ENCODE measurements around the gene CXCL10.
"Not testable (repeated sequence)": the region's sequence is repeated elsewhere in the genome, so short reads cannot be mapped to it uniquely, and the experiment has no call there.

The CXCL10 gene

DNA sequence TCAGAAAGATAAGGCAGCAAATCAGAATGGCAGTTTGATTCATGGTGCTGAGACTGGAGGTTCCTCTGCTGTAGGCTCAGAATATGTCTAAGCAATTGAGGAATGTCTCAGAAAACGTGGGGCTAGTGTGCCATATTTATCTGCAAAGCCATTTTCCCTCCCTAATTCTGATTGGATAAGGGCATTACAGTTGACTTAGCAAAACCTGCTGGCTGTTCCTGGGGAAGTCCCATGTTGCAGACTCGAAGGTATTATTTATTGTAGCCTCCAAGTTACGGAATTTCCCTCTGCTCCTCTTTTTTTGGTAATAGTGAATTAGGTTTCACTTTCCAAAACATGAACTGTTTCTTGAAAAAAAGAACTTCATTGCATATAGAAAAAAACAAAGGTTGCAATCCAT lies at the start of gene CXCL10:
TSS of gene CXCL10 (minus strand) at position 109 of the 400 bp plus-strand sequence. CDS start at position 43, 66 bp downstream.
- DNase-seq (ENCODE audit: low read depth, low spot score): peak; percentile 17

DNA sequence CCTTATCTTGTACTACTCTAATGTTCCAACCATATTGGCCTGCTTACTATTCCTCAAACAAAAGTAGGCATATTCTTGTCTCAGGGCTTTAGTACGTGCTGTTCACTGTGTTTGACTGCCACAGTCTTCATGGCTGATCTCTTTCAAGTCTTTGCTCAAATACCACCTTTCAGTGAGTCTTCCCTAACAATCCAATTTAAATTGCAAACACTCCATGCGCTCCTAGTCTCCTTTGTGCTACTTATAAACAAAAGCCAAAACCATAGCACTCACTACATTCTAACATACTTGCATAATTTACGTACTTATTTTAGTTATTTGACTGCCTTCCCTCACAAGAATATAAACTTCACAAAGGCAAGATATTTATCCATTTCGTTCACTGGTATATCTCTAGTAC lies 49.5 kb upstream of the CXCL10 start:
- no peak for DNase-seq (ENCODE audit: low read depth, low spot score)

DNA sequence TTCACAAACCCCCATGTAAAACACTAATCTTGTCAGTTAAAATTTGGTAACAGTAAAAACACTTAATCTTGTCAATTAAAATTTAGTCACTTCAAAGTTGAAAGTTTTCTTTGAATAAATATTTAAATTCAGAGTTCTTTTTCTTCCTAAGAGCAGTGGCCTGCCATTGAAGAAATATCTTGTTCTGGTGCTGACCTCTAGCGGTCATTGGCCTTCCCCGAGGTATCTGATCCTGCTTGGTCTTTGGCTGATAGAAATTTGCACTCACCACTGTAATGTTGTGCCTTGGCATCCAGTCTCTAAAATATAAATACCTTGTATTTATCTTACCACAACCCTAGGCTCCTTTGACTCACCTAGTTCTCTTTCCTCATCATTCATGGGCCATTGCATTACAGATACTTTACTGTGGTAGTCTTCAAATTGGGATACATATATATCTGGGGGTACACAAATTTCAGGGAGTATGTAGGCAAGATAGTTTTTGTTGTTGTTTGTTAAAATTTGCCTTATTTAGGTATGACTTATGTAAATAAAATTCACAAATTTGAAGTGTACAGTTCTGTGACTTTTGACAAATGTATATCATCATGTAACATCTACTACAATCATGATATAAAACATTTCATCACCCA lies 44.5 kb upstream of the CXCL10 start:
- DNase-seq (ENCODE audit: low read depth, low spot score): peak; percentile 84

DNA sequence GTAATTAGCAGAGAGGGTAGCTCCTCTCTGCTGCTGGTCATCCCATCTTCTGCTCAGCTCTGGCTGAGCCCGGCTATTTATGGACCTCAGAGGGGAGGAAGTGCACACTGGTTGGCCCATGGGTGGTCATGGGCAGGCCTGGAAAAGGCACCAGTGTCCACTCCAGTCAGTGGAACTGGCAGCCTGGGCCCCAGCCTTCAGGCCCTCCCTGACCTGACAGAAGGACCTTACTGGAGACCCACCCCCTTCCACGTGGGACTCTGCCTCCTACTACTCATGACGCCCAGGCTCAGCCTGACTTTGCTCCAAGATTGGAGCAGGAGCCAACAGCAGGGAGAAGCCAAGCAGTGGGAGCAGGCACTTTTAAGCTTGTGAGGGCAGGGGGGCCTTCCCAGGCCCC lies 43.2 kb upstream of the CXCL10 start:
- no peak for DNase-seq (ENCODE audit: low read depth, low spot score)

DNA sequence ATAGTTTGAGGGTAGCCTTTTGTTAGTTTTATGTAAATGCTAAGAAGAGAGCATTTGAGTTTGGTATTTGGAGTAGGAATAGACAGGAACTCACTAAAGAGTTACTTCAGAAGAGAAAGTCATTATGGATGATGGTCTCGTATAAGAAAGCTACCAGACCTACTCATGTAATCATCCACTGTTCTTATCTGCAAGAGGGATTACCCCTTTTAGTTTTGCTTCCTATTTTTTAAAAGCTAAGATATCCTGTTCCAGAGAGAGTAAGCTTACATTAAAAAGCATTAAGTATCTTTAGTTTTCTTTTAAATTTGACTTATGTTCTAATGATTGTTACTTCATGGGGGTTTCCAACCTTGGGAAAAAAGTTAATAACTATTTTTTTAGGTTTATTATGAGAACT lies 38.7 kb upstream of the CXCL10 start:
- DNase-seq (ENCODE audit: low read depth, low spot score): no peak

DNA sequence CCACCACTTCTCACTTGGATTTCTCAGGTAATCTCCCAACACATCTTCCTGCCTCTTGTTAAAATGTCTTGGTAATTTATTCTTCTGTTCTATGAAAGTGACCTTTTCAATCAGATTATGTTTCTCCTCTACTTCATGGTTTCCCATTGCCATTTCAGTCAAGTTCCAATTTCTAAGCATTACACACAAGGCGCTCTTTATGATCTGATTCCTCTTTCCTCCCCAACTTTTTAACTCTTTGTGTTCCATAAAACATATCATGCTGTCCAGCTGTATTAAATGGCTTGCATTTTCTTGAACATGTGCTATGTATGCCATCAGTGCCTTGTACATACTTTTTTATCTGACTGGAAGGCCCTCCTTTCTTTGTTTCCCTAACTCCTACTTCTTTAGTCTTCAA lies 38.1 kb upstream of the CXCL10 start:
- no peak for DNase-seq (ENCODE audit: low read depth, low spot score)

DNA sequence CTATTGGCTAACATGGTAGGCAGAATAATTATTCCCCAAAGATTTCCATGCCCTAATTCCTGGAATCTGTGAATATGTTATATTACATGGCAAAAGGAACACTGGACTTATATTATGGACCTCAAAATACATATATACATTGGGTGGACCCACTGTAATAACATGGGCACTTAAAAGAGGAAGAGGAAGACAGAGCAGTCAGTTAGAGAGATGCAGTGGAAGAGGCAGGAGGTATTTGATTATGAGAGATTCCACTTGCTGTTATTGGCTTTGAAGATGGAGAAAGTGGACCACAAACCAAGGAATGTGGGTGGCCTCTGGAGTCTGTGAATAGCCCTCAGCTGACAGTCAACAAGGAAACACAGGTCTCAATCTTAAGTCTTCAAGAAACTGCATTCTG lies 37.2 kb upstream of the CXCL10 start:
- DNase-seq (ENCODE audit: low read depth, low spot score): no peak

DNA sequence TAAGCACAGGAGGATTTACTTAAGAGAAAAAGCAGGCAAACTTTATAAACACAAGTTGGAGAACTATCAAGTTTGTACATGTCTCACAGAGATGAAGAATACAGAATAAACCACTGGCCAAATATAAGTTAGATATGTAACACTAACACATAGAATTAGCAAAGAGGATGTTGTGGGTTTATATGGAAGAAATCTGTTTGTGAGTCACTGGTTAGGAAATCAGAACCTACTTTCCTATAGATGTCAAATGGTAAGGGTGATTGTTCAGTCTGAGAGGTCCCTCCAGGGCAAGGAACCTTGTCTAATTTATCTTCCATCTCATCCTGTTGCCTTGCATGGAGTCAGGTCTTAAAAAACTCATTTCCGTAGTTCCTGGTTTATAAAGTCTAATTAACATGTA lies 36.5 kb upstream of the CXCL10 start:
- DNase-seq (ENCODE audit: low read depth, low spot score): no peak

DNA sequence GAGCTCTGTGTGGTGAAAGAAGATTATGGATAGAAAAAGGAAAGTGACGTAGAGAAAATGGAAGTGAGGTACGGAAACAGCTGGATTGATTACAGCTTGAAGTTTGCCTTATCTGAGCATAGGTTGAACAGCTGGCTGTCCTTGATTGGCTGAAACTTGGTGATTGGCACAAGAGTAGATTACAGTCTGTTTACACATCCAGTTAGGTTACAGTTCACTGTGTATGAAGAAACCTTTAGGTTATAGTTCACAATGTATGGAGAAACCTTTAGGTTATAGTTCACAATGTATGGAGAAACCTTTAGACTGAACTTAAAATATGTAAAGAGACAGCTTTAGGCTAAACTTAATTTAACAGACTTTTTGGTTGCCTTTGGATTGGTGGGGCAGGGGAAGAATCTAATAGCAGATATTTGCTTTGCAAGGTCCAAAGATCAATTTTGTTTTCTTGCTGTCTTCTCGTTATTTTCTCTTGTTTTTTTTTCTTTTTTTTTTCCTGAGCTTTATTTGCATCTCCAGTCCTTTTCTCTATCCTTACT lies 35.7 kb upstream of the CXCL10 start:
- DNase-seq (ENCODE audit: low read depth, low spot score): no peak

DNA sequence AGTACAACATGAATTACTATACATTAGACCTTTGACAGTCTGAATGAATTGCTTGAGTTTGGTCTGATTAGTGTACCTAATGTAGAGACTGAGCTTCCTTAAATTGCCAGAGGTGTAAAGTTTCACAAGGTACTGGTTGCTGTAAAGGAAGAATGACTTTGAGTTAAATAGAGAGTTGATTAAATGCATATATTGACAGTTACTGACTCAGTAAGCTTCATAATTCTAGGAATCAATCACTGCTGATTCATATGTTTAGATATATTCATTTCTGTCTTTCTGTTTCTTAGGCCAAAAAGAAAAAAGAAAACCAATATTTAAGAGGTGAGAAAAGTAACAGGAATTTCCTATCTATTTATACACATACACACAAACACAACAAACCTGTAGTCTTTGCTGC lies 35.0 kb upstream of the CXCL10 start:
- no peak for DNase-seq (ENCODE audit: low read depth, low spot score)

DNA sequence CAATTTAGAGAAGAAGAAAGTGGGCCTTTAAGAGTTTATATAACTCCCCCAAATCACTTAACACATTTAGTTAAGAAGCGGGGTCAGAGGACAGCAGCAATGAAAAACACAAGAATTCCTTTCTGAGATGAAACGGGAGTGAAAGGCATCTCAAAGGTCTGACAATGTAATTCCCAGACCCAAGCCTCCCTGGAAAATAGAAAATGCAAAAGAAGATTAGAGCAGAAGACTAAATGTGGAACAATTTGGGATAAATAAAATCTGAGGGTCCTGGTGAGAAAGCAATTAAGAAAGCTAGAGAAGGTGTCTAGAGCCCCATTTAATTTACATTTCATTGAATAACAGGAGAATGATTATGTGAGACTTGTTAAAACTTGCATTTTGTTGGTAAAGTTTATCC lies 32.1 kb upstream of the CXCL10 start:
- no peak for DNase-seq (ENCODE audit: low read depth, low spot score)

DNA sequence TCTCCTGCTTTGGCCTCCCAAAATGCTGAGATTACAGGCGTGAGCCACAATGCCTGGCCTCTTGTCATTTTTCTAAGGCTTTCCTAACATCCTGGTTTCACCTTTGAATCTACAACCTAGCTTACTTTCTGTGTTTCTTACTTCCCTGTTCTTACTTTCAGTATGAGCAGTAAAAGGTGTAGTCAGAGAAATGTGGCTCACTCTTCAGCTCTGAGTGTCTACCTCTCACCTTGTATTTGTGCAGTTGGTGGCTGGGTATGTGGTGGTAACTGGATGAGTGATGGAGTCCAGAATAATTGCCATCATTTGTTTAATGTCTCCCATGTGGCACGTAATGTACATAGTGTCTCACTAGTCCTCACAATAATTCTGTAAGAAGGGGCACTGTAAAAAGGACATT lies 31.7 kb upstream of the CXCL10 start:
- DNase-seq (ENCODE audit: low read depth, low spot score): no peak

DNA sequence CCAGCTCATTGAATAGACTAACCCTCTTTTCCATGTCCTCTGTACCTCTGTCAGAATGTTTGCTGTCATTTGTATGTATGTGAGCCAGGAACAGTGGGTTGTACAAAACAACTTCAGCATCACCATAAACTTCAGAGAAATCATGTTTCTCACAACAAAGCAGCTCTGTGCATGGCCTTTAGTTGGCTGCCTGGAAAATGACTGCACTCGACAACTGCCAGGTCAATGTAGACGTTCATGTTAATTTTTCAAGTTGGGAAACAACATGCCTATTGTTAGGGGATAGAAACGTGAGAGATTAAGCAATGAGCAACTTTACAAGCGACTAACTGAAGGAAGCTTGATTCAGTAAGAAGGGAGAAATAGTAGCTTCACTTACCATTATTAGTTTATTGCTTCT lies 30.4 kb upstream of the CXCL10 start:
- no peak for DNase-seq (ENCODE audit: low read depth, low spot score)

DNA sequence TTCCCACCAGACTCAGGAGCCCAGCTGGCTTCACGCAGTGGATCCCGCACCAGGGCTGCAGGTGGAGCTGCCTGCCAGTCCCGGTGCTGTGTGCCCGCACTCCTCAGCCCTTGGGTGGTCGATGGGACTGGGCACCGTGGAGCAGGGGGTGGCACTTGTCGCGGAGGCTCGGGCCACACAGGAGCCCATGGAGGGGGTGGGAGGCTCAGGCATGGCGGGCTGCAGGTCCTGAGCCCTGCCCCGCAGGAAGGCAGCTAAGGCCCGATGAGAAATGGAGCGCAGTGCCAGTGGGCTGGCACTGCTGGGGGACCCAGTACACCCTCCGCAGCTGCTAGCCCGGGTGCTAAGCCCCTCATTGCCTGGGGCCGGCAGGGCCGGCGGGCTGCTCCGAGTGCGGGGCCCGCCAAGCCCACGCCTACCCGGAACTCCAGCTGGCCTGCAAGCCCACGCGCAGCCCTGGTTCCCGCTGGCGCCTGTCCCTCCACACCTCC lies 27.3 kb upstream of the CXCL10 start:
- DNase-seq (ENCODE audit: low read depth, low spot score): not testable (repeated sequence)

DNA sequence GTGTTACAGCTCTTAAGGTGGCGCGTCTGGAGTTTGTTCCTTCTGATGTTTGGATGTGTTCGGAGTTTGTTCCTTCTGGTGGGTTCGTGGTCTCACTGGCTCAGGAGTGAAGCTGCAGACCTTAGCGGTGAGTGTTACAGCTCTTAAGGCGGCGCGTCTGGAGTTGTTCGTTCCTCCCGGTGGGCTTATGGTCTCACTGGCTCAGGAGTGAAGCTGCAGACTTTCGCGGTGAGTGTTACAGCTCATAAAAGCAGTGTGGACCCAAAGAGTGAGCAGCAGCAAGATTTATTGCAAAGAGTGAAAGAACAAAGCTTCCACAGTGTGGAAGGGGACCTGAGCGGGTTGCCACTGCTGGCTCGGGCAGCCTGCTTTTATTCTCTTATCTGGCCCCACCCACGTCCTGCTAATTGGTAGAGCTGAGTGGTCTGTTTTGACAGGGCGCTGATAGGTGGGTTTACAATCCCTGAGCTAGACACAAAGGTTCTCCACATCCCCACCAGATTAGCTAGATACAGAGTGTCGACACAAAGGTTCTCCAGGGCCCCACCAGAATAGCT lies 26.6 kb upstream of the CXCL10 start:
- DNase-seq (ENCODE audit: low read depth, low spot score): not testable (repeated sequence)

DNA sequence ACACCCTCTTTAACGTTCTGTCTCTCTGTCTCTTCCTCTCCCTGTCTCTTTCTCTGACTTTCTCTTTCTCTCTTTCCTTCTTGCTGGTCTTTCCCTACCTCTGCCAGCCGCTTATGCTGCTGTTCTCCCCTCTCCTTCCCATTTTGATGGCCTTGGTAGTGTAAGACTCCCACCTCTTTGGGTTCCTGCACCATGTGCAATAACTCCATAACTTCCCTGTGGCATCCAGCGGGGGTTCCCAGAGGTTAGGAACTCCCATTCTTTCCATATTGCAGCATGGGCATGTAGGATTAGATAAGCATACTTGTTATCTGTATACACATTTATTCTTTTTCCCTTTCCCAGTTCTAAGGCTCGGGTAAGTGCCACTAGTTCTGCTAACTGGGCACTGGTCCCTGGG lies 21.4 kb upstream of the CXCL10 start:
- not testable (repeated sequence) for DNase-seq (ENCODE audit: low read depth, low spot score)

DNA sequence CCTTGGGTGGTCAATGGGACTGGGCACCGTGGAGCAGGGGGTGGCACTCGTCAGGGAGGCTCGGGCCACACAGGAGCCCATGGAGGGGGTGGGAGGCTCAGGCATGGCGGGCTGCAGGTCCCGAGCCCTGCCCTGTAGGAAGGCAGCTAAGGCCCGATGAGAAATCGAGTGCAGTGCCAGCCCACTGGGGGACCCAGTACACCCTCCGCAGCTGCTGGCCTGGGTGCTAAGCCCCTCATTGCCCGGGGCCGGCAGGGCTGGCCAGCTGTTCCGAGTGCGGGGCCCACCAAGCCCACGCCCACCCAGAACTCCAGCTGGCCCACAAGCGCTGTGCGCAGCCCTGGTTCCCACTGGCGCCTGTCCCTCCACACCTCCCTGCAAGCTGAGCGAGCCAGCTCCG lies 20.0 kb upstream of the CXCL10 start:
- DNase-seq (ENCODE audit: low read depth, low spot score): not testable (repeated sequence)

DNA sequence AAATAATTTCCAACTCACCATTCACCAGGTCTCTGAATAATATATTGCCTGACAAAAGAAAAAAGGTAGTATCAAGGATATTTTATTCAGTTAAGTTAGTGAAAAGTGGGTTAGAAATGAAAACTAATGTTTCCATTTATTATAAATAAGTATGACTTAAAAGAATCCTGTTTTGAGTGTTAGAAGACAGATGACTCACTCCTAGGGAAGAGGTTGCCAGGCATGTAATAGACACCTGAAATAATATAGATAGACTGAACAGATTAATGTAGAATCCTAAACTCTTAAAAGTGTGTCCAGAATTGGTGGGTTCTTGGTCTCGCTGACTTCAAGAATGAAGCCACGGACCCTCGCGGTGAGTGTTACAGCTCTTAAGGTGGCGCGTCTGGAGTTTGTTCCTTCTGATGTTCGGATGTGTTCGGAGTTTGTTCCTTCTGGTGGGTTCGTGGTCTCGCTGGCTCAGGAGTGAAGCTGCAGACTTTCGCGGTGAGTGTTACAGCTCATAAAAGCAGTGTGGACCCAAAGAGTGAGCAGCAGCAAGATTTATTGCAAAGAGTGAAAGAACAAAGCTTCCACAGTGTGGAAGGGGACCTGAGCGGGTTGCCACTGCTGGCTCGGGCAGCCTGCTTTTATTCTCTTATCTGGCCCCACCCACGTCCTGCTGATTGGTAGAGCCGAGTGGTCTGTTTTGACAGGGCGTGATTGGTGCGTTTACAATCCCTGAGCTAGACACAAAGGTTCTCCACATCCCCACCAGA lies 19.1 kb upstream of the CXCL10 start:
- not testable (repeated sequence) for DNase-seq (ENCODE audit: low read depth, low spot score)

DNA sequence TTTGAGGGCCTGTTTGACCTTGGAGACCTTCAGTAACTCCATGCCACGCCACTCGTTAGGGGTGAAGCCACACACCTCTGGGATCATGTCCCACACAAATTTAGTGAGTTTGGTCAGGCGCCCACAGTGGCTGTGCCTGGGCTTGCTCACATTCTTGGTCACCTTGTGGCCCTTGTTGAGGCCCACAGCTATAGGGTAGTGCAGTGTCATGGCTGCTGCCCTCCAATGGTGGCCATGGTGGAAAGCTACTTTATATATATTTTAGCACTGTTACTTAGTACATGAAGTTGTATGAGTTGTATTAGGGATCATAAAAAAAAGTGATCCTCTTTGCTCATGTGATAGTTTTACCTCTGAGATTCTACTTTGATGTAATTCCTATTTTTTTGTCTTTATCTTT lies 13.6 kb upstream of the CXCL10 start:
- no peak for DNase-seq (ENCODE audit: low read depth, low spot score)

DNA sequence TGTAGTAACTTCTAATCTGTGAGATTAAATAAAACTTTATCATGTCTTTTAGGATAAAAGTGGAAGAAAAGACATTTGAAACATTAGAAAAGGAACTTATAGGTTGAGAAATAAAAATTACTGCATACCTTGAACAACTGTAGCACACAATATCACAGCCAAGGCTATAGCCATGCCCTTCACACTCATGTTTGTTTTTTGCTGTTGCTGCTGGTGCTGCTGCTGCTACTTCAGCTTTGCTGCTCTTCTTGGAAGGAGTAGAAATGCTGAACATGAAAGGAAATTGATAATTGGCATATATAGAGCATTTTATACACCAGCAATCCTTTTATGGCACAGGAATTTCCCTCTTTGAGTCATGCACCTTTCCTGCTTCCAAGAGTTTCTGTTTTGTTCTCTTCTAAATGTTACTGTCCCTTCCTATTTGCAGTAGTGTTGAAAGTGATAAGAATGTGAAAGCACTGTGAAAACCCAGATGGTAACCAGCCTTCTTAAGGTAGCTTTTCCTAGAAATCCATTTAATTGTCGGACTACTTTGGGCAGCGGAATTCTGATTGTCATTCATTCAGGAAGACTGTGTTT lies 12.6 kb upstream of the CXCL10 start, which contains the start of gene CXCL11:
TSS of gene CXCL11 (minus strand) at position 272 of the 582 bp plus-strand sequence. CDS start at position 189, 83 bp downstream.
- DNase-seq (ENCODE audit: low read depth, low spot score): peak; percentile 10

DNA sequence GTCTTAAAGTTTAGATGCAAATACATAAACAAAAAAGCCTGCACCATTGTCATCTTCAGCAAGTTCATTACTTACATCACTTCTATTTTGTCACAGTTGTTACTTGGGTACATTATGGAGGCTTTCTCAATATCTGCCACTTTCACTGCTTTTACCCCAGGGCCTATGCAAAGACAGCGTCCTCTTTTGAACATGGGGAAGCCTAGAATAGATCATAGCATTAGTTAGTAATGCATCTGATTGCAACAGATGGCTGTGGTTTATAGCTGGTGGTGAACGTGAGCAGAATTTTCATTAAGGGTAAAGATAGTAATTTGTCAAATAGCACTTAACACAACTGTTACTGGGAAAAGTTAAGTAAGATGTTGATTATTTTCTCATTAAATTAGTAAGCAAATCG lies 11.8 kb upstream of the CXCL10 start:
- no peak for DNase-seq (ENCODE audit: low read depth, low spot score)

DNA sequence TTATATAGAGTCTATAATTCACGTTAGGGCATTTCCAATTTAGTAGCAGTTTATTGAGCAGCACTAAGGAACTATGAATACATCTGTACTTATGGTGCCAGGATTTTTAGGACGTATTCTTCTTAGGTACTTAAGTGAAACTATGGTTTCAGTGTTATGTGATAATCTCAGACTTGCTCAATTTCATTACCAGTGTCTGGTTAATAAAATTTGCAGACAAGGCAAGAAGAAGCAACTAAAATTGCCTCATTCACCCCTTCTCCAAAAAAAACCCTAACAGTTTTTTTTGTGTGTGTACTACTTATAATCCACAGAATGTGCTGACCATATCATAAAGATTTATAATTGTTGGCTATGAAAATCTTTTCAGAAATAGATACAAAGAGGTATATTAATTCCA lies 6.0 kb upstream of the CXCL10 start:
- DNase-seq (ENCODE audit: low read depth, low spot score): no peak
